Measurements from ENCODE around the gene FBXO42. TPM values are rescaled to one million over a fixed set of nuclear protein-coding genes. Genes with fewer than 3 reads are reported as not detected.

Gene FBXO42
- total and polyA plus RNA-seq, 2 donors (not counting 3 experiments of a cell fraction or from before 2014, with no cell fraction given): 16.3 to 20.4 TPM

- no peak overlapping the region for H3K4me3 ChIP-seq (replicated peaks in 1 of 3; ENCODE audit: insufficient read depth in 1 of 3, low read depth in 1 of 3, low read length in 3 of 3)
- ChIA-PET CTCF (interaction anchor here (1.2 to 2.6 kb wide), 3 partner anchors 10 to 155 kb away, joined by 3 to 8 read pairs (median 4); no protein-coding TSS in a partner anchor), POLR2A (no interaction called here)
- H3K27me3 ChIP-seq (ENCODE audit: control insufficient read depth in 2 of 2, insufficient read depth in 2 of 2, low read length in 2 of 2): peaks cover 0 to 3% of the 10 kb centered on the region in 2 experiments
- no peaks in the 10 kb centered on the region for H3K9me1 ChIP-seq (replicated peaks; ENCODE audit: control insufficient read depth, extremely low read depth, insufficient read depth, low read length)
- H3K27ac ChIP-seq (ENCODE audit: insufficient read depth, low read depth, low read length): no peak overlapping the region
- FAIRE-seq (no peak), DNase-seq (ENCODE audit: low read depth, low spot score) (no peak)
- intact Hi-C loops (cut with micrococcal nuclease) (no loop called here), dilution Hi-C loops (cut with MboI; ENCODE audit: extremely low pct_ligation_motif_present, low sequenced_read_pairs) (no loop called here)
- H3K9ac ChIP-seq (replicated peaks; ENCODE audit: extremely low read depth, insufficient read depth, low read length): no peak overlapping the region
- no peaks in the 10 kb centered on the region for H3K9me3 ChIP-seq (replicated peaks; ENCODE audit: control insufficient read depth, insufficient read depth, low read length)
- peaks cover 15% of the 10 kb centered on the region for H3K4me1 ChIP-seq (ENCODE audit: control insufficient read depth, extremely low read depth, insufficient read depth, low read length)
- H2AFZ ChIP-seq (ENCODE audit: low read depth, low read length): no peak overlapping the region
- TF ChIP-seq EZH2 (IDR thresholded peaks at IDR 0.05; ENCODE audit: borderline replicate concordance, low read depth, low read length, severe bottlenecking) (no peak), JUN (IDR thresholded peaks at IDR 0.05; ENCODE audit: borderline replicate concordance, insufficient read depth, insufficient read length, low read depth) (no peak), MYC (IDR thresholded peaks at IDR 0.05; ENCODE audit: low read depth, low read length) (no peak), POLR2AphosphoS5 (IDR thresholded peaks at IDR 0.05; ENCODE audit: insufficient read depth, low read depth, low read length) (no peak), GATA2 (IDR thresholded peaks at IDR 0.05; ENCODE audit: insufficient read depth, insufficient read length, low read depth, low read length) (no peak), FOS (IDR thresholded peaks at IDR 0.05; ENCODE audit: borderline replicate concordance, insufficient read depth, low read length) (no peak), MAX (IDR thresholded peaks at IDR 0.05; ENCODE audit: insufficient read depth, insufficient read length) (no peak), POLR2A (IDR thresholded peaks at IDR 0.05; ENCODE audit: low read depth, low read length) (no peak)
- TF ChIP-seq, protein P1, sequence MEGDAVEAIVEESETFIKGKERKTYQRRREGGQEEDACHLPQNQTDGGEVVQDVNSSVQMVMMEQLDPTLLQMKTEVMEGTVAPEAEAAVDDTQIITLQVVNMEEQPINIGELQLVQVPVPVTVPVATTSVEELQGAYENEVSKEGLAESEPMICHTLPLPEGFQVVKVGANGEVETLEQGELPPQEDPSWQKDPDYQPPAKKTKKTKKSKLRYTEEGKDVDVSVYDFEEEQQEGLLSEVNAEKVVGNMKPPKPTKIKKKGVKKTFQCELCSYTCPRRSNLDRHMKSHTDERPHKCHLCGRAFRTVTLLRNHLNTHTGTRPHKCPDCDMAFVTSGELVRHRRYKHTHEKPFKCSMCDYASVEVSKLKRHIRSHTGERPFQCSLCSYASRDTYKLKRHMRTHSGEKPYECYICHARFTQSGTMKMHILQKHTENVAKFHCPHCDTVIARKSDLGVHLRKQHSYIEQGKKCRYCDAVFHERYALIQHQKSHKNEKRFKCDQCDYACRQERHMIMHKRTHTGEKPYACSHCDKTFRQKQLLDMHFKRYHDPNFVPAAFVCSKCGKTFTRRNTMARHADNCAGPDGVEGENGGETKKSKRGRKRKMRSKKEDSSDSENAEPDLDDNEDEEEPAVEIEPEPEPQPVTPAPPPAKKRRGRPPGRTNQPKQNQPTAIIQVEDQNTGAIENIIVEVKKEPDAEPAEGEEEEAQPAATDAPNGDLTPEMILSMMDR (IDR thresholded peaks at IDR 0.05; ENCODE audit: extremely low read depth in 1 of 2, insufficient read depth in 1 of 2, low read depth in 1 of 2, low read length in 2 of 2): no peak
- no peak overlapping the region for H3K4me2 ChIP-seq (ENCODE audit: insufficient read depth, low read length)
- no peaks in the 10 kb centered on the region for H3K79me2 ChIP-seq (ENCODE audit: control insufficient read depth, insufficient read depth, low read length)
- H4K20me1 ChIP-seq (replicated peaks; ENCODE audit: control insufficient read depth, extremely low read depth, insufficient read depth, low read length): no peaks in the 10 kb centered on the region
- BruUV-seq (replicated peaks): no TSS peak
- H3K36me3 ChIP-seq (ENCODE audit: control insufficient read depth in 2 of 2, extremely low read depth in 1 of 2, insufficient read depth in 2 of 2, low read length in 2 of 2): no peaks in the 10 kb centered on the region
Measured at GRCh38 chr1:16233431-16233830, 118.8 kb downstream of the FBXO42 start.

Measured in endothelial cell of umbilical vein (primary cell).